ENCODE measurements around the gene SOST.

Gene SOST

GRCh38 chr17:43774304-43775250 lies 16.0 kb upstream of the SOST start:
- Histone ChIP-seq H3K4me3 (ENCODE audit: low read length) (no peak overlapping the region), H3K4me2 (ENCODE audit: low read length) (no peak overlapping the region), H3K27ac (ENCODE audit: low read length) (no peak overlapping the region), H3K79me2 (ENCODE audit: low read length) (no peaks in the 10 kb centered on the region), H2AFZ (ENCODE audit: low read depth, low read length) (no peak overlapping the region), H3K36me3 (replicated peaks; ENCODE audit: low read depth, low read length) (peaks cover 16% of the 10 kb centered on the region), H3K9me3 (ENCODE audit: insufficient read depth, low read length) (no peaks in the 10 kb centered on the region), H3K4me1 (ENCODE audit: low read length) (peaks cover 5% of the 10 kb centered on the region), H4K20me1 (ENCODE audit: insufficient read depth, low read length) (no peaks in the 10 kb centered on the region), H3K9ac (ENCODE audit: low read length) (no peak overlapping the region), H3K27me3 (ENCODE audit: low read depth, low read length) (peaks cover 3% of the 10 kb centered on the region)
- no peak for TF ChIP-seq EZH2phosphoT487 (IDR thresholded peaks at IDR 0.05; ENCODE audit: low read depth)
- TF ChIP-seq, protein P1, sequence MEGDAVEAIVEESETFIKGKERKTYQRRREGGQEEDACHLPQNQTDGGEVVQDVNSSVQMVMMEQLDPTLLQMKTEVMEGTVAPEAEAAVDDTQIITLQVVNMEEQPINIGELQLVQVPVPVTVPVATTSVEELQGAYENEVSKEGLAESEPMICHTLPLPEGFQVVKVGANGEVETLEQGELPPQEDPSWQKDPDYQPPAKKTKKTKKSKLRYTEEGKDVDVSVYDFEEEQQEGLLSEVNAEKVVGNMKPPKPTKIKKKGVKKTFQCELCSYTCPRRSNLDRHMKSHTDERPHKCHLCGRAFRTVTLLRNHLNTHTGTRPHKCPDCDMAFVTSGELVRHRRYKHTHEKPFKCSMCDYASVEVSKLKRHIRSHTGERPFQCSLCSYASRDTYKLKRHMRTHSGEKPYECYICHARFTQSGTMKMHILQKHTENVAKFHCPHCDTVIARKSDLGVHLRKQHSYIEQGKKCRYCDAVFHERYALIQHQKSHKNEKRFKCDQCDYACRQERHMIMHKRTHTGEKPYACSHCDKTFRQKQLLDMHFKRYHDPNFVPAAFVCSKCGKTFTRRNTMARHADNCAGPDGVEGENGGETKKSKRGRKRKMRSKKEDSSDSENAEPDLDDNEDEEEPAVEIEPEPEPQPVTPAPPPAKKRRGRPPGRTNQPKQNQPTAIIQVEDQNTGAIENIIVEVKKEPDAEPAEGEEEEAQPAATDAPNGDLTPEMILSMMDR (IDR thresholded peaks at IDR 0.05; ENCODE audit: low read depth, low read length), result no peak

DNA sequence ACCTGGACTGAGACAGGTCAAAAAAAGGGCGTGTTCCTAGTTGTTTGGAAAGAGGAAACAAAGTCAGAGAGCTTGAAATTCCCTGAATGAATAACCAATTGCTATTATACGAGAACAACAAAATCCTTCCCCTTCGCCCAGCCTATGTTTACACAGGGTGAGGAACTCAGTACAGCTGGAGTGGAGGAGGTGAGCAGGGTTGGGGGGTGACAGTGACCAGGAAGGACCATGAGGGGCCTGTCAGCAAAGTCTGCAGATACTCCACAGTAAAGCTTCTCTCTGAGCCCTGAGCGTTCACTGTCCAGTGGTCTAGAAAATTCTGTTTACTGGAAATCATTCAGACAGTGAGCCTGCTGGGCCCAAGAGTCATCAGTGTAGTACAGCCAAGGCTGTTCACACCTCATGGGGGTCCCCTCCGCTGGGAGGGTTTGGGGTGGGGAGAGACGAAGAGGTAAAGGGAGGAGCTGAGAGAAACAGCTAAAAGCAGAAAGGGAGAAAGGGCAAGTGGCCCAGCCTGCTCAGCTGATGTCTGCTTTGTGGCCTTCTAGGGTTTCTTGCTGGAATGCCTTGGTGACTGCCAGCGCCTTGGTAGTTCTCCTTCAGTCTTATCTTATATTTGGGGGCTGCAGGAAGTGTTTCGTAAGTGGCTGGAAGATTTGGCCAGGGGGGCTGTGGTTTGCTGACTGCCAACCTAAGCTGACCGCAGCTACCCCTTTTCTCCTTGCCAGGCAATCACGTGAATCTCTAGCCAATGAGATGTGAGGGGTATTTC lies 14.5 kb upstream of the SOST start:
- Histone ChIP-seq H3K9ac (ENCODE audit: low read length) (no peak overlapping the region), H3K4me2 (ENCODE audit: low read length) (no peak overlapping the region), H3K27ac (ENCODE audit: low read length) (no peak overlapping the region), H3K36me3 (replicated peaks; ENCODE audit: low read depth, low read length) (peaks cover 21% of the 10 kb centered on the region), H2AFZ (ENCODE audit: low read depth, low read length) (no peak overlapping the region), H3K9me3 (ENCODE audit: insufficient read depth, low read length) (no peaks in the 10 kb centered on the region), H3K4me1 (ENCODE audit: low read length) (peaks cover 10% of the 10 kb centered on the region), H4K20me1 (ENCODE audit: insufficient read depth, low read length) (no peaks in the 10 kb centered on the region), H3K79me2 (ENCODE audit: low read length) (no peaks in the 10 kb centered on the region), H3K27me3 (ENCODE audit: low read depth, low read length) (no peaks in the 10 kb centered on the region), H3K4me3 (ENCODE audit: low read length) (no peak overlapping the region)
- TF ChIP-seq, protein P1 (IDR thresholded peaks at IDR 0.05; ENCODE audit: low read depth, low read length), result no peak
- TF ChIP-seq EZH2phosphoT487 (IDR thresholded peaks at IDR 0.05; ENCODE audit: low read depth), result no peak

GRCh38 chr17:43771463-43771862 lies 12.9 kb upstream of the SOST start:
- Histone ChIP-seq H4K20me1 (ENCODE audit: insufficient read depth, low read length) (no peaks in the 10 kb centered on the region), H3K9ac (ENCODE audit: low read length) (no peak overlapping the region), H3K4me1 (ENCODE audit: low read length) (peaks cover 18% of the 10 kb centered on the region), H3K9me3 (ENCODE audit: insufficient read depth, low read length) (no peaks in the 10 kb centered on the region), H3K27me3 (ENCODE audit: low read depth, low read length) (no peaks in the 10 kb centered on the region), H2AFZ (ENCODE audit: low read depth, low read length) (no peak overlapping the region), H3K4me2 (ENCODE audit: low read length) (no peak overlapping the region), H3K4me3 (ENCODE audit: low read length) (no peak overlapping the region), H3K36me3 (replicated peaks; ENCODE audit: low read depth, low read length) (peaks cover 18% of the 10 kb centered on the region), H3K27ac (ENCODE audit: low read length) (no peak overlapping the region), H3K79me2 (ENCODE audit: low read length) (no peaks in the 10 kb centered on the region)
- TF ChIP-seq, protein P1 (IDR thresholded peaks at IDR 0.05; ENCODE audit: low read depth, low read length), result no peak
- TF ChIP-seq EZH2phosphoT487 (IDR thresholded peaks at IDR 0.05; ENCODE audit: low read depth), result no peak

DNA sequence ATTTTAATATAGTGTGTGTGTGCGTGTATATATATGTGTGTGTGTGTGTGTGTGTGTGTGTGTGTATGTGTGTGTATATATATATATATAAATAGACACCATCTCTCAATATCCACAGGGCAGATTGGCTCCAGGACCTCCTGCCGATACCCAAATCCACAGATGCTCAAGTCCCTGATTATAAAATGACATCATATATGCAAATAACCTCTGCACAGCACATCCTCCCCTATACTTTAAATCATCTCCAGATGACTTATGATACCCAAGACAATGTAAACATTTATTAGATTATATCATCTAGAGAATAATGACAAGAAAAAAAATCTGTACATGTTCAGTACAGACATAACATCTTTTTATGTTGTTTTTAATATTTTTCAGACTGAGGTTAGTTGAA lies 12.4 kb upstream of the SOST start:
- H3K4me1 ChIP-seq (ENCODE audit: low read length), result peaks cover 18% of the 10 kb centered on the region
- H3K27ac ChIP-seq (ENCODE audit: low read length), result no peak overlapping the region

More for the DNA sequence above, 12.4 kb upstream of the SOST start:
- no peak for TF ChIP-seq EZH2phosphoT487 (IDR thresholded peaks at IDR 0.05; ENCODE audit: low read depth)
- TF ChIP-seq, protein P1 (IDR thresholded peaks at IDR 0.05; ENCODE audit: low read depth, low read length), result no peak
- no peak overlapping the region for H2AFZ ChIP-seq (ENCODE audit: low read depth, low read length)
- H3K4me3 ChIP-seq (ENCODE audit: low read length), result no peak overlapping the region
- no peaks in the 10 kb centered on the region for H4K20me1 ChIP-seq (ENCODE audit: insufficient read depth, low read length)
- peaks cover 18% of the 10 kb centered on the region for H3K36me3 ChIP-seq (replicated peaks; ENCODE audit: low read depth, low read length)
- H3K4me2 ChIP-seq (ENCODE audit: low read length), result no peak overlapping the region
- no peaks in the 10 kb centered on the region for H3K9me3 ChIP-seq (ENCODE audit: insufficient read depth, low read length)
- H3K9ac ChIP-seq (ENCODE audit: low read length), result no peak overlapping the region
- no peaks in the 10 kb centered on the region for H3K27me3 ChIP-seq (ENCODE audit: low read depth, low read length)
- no peaks in the 10 kb centered on the region for H3K79me2 ChIP-seq (ENCODE audit: low read length)

Measured in OCI-LY3 (cell line).